HG03196 (cell line): ENCODE results near the gene PLAC1.

Experiments
- ATAC-seq: cut with Tn5 transposase; IDR thresholded peaks from one replicate; pipeline ENCODE4 v1.9.1; 2021; ENCODE audit not compliant: unreplicated experiment

The PLAC1 gene, protein sequence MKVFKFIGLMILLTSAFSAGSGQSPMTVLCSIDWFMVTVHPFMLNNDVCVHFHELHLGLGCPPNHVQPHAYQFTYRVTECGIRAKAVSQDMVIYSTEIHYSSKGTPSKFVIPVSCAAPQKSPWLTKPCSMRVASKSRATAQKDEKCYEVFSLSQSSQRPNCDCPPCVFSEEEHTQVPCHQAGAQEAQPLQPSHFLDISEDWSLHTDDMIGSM

DNA sequence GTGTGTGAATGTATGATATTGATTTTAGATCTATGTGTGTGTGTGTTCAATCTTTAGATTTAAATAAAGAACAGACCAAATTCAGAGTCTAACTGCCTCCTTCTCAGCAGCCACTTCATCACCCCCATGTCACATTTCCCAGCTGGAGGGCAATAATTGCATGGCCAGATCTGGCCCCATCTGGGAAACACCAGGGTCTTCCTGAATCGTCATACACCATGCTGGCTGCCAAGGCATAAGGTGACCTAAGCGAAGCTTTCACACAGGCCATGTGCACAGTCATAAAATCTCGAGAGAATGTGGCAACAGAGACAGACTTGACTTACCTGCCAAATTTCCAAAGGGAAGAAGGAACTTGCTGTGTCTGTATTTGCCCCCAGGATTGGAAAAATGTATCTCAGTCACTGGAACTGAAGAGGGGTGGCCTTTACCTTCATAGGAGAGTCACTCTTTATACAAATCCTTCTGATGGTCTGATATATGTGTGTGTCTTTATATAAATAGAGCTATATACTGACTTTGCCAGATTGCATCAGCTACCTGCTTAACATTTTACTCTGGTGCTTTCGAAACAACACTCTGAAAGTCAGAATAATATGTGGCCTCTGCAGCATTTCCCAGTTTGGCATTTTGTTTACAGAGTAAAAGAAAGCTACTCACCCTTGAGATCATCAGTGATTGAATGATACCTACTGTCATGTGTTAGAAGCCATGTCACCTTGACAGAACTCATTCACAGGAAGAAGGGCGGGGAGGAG, at the start of gene PLAC1:
PLAC1 (minus strand) TSS at position 470 of the 758 bp plus-strand sequence. CDS start 91,789 bp downstream, outside the sequence.
- no peak for ATAC-seq

DNA sequence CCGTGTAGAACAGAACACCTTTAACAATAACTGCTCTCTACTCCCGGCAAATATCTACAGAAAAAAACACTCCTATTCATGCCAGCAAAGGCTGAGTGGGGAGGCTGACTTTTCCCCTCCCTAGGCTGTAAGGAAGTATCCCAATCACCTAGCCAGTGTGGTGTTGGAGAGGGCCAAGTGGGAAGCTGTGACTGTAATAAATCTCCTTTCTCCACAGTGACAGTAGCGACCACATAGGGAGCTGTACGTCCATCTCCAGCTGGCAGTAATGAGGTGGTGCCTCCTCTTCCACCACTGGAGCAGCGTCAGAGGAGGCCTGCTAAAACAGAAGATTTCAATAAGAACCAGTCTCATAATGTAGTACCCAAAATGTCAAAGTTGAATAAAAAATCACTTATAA, 47.9 kb upstream of the PLAC1 start:
- ATAC-seq = no peak

DNA sequence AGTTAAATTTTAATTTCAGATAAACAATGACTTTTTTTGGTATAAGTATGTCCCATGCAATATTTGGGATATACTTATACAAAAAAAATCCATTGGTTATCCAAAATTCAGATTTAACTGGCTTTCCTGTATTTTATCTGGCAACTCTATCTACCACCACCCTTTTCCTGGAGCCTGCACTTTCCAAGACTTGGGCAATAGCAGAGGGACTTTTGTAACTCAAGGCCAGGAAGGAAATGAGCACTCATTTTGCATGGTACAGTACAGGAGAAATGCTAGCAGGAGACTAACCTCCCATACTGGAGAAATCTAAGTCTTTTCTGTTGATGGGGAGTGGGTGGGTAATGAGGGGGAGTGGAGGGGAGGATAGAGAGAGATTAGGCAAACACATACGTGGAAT, 37.7 kb upstream of the PLAC1 start:
- no peak for ATAC-seq

DNA sequence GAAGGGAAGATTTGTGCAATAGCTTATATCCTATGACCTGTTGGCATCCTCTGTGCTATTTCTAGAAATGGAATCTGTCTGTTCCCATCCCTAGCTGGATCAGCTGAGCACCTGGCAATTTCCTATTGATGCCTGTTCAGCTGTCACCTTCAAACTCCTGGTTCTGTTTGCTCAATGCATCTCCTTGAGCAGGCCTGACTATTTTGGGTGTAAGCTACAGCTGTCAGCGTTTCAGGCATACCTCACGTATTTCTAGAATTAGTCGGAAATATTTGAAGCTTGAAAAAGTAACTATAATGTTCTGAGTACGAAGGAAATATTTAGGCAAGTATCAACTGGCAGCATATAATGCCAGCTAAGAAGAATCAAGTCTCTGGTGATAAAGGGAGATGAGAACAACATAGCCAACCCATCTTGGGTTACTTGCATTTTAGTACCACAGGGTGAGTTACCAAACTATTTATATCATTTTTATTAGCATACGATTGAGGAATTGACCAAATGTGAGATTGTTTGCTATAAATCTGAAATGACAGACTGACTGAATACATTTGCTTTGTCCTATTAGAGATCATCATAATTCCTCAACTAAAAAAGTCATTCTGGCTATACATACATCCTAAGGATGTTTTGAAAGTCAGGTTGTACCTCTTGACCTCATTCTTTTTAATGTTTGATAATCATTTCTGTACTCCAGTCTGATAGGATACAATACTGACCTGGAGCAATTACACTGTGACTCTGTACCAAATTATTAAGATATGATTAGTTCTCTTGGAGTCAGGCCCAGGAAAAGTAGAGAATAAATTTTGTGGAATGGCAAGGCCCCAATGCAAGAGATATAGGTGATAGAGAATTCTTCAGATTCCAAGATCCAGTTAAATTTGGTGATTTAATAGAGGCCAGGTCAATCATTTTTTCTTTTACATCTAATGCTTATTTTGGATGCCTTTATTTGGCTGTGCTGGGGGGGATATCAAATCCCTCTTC, 36.4 kb upstream of the PLAC1 start:
- ATAC-seq = no peak

DNA sequence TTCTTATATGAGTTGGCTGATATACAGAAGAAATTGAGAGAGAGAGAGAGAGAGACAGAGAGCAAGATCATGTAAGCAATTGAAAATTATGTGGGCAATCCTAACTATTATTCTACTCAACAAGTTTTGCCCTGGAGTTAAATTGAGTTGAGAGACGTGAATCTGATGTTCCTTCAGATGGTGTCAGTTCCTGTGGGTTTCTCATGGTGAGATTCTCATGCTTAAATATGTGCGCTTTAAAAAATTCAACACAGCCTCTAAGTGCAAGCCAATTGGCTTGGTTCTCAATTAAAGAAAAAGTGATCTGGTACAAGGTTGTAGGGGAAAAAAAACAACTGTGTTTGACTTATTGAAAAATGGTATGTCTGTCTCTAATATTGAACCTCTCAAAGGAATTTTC, 35.4 kb upstream of the PLAC1 start:
- ATAC-seq = no peak

DNA sequence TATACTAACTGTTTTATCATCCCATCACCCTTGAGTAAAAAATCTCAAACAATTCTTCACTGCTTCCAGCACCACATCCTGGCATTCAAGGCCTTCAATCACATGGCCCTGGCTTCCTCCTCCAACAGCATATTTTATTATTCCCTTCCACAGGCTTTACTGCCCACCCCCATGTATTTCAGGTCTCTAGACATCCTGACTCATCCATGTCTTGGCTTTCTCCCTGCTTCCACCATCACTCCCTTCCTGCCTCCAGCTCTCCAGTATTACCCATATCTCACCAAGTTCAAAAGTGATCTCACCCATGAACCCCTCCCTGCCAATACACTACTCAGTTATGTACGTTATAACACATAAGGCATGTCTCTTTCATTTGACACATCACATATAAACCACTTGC, 34.7 kb upstream of the PLAC1 start:
- no peak for ATAC-seq

DNA sequence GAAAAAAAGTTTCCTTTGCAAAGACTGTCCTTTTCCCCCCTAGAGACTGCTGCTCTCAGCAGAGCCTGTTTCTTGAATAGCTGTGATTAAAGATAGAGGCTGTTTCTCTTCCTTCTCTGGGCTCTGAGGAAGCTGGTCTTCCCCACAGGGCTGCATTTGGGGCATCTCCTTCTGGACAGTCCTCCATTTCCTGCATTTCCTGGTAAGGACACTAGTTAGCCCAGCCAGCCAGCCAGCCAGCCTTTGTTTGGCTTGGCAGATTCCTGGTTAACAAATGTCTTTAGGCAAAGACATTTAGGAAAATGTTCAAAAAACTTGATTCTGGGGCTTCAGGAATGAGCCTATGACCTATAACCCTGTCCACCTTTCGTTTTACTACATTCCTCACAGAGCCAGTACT, 34.0 kb upstream of the PLAC1 start:
- no peak for ATAC-seq

DNA sequence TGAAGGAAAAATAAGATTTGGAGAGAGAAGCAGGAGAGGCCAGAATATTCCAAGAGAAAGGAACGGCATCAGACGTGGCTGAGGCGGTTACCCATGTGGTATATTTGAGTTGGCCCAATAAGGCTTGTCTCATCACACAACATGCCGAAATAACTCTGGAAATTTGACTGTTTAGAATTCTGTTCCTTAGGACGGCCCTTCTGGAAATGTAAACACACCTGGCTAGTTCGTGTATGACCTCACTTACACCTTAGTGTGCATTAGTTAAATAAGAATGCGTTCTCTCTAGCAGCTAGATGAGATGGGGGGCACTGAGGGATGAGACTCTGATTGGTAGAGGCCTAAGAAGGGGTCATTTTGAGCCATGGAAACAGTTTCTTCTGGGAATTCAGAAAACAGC, 33.2 kb upstream of the PLAC1 start:
- ATAC-seq = no peak

DNA sequence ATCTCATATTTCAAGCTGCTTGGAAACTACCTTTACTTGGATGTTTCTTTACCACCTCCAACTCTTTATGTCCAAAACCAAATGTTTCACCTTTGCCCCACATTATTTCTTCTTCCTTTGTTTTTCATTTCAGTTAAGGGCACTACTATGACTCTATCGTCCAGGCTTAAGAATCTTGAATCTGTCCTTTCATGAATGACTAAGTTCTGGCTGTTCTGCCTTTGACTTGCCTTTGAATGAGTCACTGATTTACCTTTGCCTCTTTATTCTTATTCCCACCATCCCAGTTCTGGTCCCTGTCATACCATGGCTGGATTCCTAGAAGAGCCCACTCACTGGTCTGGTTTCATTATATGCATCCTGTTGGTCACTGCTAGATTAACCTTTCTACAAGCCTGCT, 30.6 kb upstream of the PLAC1 start:
- ATAC-seq = no peak

DNA sequence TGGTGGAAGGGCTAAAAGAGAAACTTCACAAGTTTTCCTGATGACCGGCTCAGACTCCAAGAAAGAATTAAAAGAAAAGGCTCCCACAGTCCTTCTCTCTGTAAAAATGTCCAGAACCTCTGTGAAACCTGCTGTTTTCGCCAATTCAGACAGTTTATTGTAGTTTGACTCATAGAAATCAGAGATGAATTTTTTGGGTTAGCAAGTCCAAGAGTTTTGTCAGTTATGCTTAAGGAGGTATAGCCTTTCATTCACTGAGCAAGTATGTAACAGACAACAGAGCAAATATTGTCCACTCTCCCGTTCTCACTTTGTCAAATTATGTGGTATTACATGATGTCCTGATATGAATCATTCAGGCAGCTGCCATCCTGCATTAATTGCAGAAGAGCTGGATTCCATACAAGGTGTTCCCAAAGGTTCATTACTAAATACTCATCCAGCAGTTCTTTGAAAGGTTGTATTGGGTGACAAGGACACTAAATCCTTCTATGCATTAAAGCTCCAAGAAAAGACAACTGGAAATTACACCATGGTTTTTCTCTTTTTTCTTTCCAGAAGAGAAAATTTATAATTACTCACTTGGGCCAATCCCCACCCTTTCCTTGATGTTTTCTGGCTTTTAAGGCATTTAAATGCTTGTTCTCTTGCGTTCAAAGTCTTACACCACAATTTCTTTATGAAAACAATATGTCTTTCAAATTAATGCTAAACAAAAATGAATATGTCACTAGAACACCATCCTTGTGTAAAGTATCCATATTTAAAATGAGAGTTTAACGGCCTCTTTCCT, 30.0 kb upstream of the PLAC1 start:
- ATAC-seq = no peak

DNA sequence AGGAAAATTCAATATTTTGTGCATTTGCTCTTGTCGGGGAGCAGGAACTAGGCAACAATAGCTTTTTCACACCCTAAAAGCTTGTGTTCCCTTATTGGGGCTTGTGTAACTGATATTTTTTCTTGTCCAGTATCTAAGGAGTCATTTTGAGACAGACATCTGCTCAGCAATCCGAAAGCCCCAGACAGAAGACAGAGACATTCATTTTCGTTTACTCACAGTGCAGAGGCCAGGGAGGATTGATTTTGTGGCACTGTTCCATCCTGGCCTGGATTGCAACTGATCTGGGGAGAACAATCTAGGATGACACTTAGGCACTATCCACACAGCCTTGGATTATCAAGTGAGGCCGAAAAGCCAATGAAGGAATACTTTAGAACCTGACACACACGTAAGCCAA, 27.4 kb upstream of the PLAC1 start:
- no peak for ATAC-seq

DNA sequence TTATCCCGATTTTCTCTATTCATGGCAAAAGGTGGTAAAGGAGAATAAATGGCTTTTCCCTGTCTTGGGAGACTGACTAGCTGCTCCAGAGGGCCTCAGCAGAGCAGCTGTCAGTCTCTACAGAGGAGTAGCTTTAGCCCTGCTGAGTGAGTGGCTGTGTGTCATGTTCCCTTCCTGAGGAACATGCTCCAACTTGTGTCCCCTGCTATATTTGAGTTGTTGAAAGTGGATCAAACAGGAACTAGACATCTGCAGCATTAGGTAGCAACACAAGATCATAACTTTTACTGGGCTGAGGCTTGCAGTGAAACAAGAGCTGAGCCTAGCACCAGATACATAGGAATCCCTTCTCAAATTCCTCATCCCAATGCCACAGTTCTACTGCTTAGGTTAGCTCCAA, 26.7 kb upstream of the PLAC1 start:
- no peak for ATAC-seq

DNA sequence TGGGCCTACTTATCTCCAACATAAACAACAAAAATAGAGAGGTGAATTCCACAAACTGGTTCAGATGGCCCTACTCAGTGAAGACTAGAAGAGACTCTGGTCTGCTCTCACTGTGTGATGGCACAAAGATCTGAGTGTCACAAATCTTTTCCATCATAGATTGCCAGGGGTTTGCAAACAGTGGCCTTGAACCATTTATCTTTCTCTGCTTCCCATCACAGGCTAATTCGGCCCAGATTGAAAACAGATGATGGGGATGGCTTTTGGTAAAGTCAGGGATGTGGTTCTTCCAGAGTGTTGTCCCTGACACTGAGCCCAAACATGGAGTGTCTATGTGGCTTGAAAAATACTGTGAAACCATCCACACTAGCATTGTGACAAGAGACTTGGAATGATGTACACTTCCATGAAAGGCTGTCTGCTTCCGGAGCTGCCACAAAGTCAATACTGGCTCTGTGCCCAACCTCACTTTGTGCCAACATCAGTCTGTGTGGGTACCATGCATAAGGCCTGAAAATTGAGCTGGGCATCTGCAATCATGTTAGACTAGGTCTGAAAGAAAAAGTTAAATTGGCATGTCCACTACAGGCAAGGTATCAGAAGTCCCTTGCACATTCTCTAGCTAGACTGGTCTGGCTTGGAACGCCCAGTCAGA, 25.2 kb upstream of the PLAC1 start:
- no peak for ATAC-seq

DNA sequence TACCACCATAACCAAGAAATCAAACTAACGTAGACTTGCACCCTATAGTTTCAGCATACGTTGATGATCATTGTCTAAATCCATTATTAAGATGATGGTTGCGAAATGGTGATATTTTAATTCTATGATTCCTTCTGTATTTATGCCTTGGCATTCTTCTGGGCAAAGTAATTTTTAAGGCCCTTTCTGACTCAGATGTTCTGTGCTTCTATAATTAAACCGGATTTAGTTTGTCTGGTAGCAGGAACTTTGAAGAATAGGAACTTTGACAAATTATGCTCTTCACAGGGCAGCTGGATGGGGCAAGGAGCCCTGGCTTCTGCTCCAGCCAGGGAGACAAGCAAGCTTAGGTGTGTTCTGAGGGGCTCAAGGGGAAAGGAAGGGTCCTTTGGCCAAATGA, 23.8 kb upstream of the PLAC1 start:
- no peak for ATAC-seq

DNA sequence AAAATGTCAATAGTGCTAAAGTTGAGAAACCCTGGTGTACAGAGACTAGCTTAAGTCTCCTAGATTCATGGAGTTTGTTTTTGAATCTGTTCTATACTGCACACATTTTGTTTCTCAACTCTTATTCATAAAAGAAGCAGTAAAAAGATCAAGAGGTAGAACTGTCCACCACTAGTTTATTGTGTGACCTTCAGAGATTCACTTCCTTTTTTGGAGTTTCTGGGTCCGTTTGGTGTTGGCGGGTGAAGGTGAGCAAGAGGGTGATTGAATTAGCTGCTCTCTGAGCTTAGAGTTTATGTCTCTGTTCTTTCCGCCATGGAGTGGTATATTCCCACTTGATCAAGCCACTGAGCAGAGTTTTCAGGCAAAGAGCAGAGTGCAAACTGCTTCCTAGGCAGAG, 21.4 kb upstream of the PLAC1 start:
- ATAC-seq = no peak

DNA sequence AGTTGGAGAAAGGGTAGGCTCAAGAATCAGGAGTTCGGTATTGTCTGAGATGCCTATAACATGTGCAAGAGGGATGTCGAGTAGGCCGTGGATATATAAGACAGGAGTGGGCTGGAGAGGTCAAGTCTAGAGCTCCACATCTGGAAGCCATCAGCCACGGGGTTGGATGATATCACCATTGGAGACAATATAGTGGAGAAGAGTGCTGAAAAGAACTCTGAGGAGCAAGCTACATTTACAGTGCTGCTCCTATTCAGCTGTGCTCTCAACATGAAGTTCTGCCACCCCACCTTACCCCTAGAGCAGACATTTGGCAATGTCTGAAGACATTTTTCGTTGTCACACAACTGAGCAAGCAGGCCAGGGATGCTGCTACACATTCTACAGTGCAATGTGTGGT, 20.9 kb upstream of the PLAC1 start:
- ATAC-seq = no peak

DNA sequence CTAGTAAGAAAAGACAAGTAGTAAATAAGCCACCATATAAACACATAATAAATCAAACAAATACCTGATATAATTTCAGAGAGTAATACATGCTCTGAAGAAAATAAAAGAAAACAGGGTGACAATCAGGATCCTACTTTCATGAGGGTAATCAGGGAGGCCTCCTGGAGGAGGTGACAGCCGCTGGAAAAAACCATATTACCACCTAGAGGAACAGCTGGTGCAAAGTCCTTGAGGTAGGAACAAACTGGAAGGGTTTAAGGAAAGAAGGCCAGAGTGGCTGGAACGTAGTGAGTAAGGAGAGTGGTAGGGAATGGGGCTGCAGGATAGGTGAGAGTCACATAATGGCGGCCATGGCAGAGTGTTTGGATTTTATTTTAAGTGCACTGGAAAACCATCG, 19.1 kb upstream of the PLAC1 start:
- ATAC-seq = no peak

DNA sequence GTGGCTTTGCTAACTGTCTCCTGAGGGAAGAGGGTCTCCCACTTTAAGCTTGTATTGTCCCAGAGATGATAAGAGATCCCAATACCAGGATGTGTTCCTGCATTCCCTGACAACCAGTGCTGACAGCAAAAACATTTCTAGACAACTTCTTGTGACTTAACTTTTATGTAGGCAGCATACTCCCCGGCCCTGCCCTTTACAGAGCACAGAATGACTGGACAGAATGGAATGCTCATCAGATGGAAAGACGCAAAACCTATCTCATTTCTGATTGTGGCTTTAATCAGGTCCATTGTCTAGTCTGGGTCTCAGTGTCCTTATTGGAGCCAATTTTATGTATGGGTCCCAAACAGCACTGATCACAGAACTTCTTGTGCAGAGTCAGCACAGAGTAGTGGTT, 18.2 kb upstream of the PLAC1 start:
- no peak for ATAC-seq

DNA sequence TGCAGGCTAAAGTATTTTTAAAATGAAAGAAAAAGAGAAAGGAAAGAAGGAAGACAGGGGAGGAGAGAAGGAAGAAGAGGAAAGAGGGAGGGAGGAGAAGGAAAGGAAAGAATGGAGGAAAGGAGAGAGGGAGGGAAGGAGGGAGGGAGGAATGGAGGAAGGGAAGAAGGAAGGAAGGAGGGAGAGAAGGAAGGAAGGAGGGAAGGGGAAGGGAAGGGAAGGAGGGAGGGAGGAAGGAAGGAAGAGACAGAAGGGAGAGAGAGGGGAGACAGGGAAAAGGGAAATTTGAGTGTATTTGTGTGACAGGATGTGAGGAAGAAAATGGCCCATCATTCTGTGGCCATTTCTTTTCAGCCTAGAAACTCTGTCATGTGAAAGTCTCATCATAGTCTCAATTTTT, 14.9 kb upstream of the PLAC1 start:
- ATAC-seq = no peak

DNA sequence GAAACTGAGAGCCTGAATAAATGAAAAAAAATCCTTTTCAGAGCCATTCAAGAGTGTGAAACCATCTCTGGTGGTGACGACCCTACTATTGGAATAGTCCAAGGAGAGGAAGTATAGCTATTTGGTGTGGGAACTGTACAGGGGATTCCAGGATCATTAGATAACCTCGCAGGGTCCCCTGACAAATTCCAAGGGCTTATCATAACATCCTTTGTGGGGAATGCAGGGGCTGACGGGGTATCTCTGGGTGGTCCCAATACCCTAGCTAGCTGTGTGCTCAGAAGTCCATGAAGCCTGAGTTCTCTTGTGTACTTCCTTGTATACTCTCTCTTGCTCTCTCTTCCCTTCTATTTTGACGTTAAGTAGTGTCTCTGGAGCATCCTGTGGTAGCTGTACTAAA, 13.8 kb upstream of the PLAC1 start:
- ATAC-seq = no peak
